Astrocyte (in vitro differentiated cells and primary cell): ENCODE results near the gene ALAD.

Source experiments
- EZH2 ChIP-seq: IDR thresholded peaks from 2 replicates; pipeline ENCODE4 v1.6.1; 2012; ENCODE audit warnings: mild to moderate bottlenecking, low read length, inconsistent platforms; ENCODE audit not compliant: insufficient read depth
- TF ChIP-seq, protein P1 (sequence below): IDR thresholded peaks from 2 replicates; pipeline ENCODE4 v1.5.1; 2011; ENCODE audit warnings: low read depth, mild to moderate bottlenecking, inconsistent platforms, low read length, moderate library complexity; ENCODE audit not compliant: insufficient read depth

DNA sequence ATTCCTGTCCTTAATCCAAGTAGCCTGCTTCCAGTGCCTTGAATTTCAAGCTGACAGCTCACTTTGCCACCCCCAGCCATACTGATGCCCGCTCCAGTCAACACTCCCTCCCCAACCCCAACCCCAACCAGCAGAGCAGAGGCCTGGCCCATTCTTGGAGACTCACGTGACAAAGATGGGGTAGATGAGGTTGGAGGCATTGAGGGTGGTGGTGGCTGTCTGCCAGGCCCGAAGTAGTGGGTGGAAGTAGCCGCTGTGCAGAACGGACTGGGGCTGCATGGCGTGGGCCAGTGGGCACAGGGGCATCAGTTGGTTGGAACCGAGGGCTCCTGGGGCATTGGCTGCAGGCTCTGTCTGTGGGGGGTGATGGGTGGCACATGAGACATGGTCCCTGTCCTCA, 7.8 kb downstream of the ALAD start:
- TF ChIP-seq, protein P1, sequence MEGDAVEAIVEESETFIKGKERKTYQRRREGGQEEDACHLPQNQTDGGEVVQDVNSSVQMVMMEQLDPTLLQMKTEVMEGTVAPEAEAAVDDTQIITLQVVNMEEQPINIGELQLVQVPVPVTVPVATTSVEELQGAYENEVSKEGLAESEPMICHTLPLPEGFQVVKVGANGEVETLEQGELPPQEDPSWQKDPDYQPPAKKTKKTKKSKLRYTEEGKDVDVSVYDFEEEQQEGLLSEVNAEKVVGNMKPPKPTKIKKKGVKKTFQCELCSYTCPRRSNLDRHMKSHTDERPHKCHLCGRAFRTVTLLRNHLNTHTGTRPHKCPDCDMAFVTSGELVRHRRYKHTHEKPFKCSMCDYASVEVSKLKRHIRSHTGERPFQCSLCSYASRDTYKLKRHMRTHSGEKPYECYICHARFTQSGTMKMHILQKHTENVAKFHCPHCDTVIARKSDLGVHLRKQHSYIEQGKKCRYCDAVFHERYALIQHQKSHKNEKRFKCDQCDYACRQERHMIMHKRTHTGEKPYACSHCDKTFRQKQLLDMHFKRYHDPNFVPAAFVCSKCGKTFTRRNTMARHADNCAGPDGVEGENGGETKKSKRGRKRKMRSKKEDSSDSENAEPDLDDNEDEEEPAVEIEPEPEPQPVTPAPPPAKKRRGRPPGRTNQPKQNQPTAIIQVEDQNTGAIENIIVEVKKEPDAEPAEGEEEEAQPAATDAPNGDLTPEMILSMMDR, result no peak
- TF ChIP-seq EZH2, result no peak
